Measurements from ENCODE around the gene DOCK4.

GRCh38 chr7:112047421-112047820, 158.8 kb downstream of the DOCK4 start:
- no peak for TF ChIP-seq POLR2AphosphoS5 (IDR thresholded peaks at IDR 0.05; ENCODE audit: low read depth, low read length)
- TF ChIP-seq CBX8 (IDR thresholded peaks at IDR 0.05; ENCODE audit: borderline replicate concordance, low read depth, low read length), result no peak
- TF ChIP-seq PHF8 (conservative IDR thresholded peaks at IDR 0.05; ENCODE audit: low read depth, low read length), result no peak
- TF ChIP-seq SUZ12 (IDR thresholded peaks at IDR 0.05; ENCODE audit: low read length), result no peak
- no peak for TF ChIP-seq CEBPB (IDR thresholded peaks at IDR 0.05; ENCODE audit: low read depth, low read length)
- no peak for TF ChIP-seq EP300 (IDR thresholded peaks at IDR 0.05; ENCODE audit: borderline replicate concordance in 1 of 2, low read depth in 2 of 2, low read length in 2 of 2)
- TF ChIP-seq CHD1 (IDR thresholded peaks at IDR 0.05; ENCODE audit: low read depth, low read length), result no peak
- no peak for TF ChIP-seq USF2 (IDR thresholded peaks at IDR 0.05; ENCODE audit: low read length)
- TF ChIP-seq ATF2 (IDR thresholded peaks at IDR 0.05; ENCODE audit: low read length), result no peak
- TF ChIP-seq SIN3A (conservative IDR thresholded peaks at IDR 0.05 in 1 of 2, IDR thresholded peaks at IDR 0.05 in 1 of 2; ENCODE audit: low read depth in 1 of 2, low read length in 2 of 2), result no peak
- TF ChIP-seq SRF (IDR thresholded peaks at IDR 0.05; ENCODE audit: low read depth, low read length), result no peak
- TF ChIP-seq RAD21 (IDR thresholded peaks at IDR 0.05 in 1 of 2, conservative IDR thresholded peaks at IDR 0.05 in 1 of 2; ENCODE audit: low read depth in 2 of 2, low read length in 2 of 2), result no peak
- no peak for TF ChIP-seq TBP (IDR thresholded peaks at IDR 0.05; ENCODE audit: low read depth, low read length)

Data from H1 (cell line).